ENCODE measurements around the gene COLQ. TPM values are rescaled to one million over a fixed set of nuclear protein-coding genes. Genes with fewer than 3 reads are reported as not detected.
"Not testable (repeated sequence)": the region's sequence is repeated elsewhere in the genome, so short reads cannot be mapped to it uniquely, and the experiment has no call there.

Gene COLQ
- total RNA-seq, 2 donors from 2014 or later: 1.8 to 5.3 TPM

DNA sequence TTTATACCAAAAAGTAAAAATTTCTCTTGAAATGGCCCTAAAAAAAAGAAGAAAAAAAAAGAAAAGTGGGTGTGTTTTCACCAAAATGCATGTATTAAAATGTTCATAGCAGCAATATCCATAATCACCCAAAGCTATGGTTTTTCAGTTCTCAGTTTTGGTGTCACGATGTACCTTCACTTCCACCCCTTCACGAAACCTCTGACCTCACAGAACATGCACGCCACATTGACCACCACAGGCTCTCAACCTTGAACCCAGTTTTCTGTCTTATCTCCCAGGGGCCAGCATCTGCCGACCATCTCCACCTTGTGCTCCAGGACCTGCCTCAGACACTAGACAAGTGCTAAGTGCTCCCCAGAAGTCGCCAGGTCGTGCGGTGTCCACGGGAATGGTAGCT lies 30.4 kb downstream of the COLQ start:
- WGBS, 2 donors: 96 to 98% methylated on average over 8 of the region's 8 CpGs
- intact Hi-C loops (cut with DNase I): no loop called here
- Histone ChIP-seq H3K27me3 (no peaks in the 10 kb centered on the region), H3K4me3 (no peak overlapping the region), H3K4me1 (peaks cover 6% of the 10 kb centered on the region), H3K27ac (no peak overlapping the region), H3K9me3 (no peaks in the 10 kb centered on the region), H3K36me3 (replicated peaks in 1 of 2; ENCODE audit: insufficient read depth in 1 of 2, low read depth in 2 of 2) (no peaks in the 10 kb centered on the region)
- TF ChIP-seq, protein P1, sequence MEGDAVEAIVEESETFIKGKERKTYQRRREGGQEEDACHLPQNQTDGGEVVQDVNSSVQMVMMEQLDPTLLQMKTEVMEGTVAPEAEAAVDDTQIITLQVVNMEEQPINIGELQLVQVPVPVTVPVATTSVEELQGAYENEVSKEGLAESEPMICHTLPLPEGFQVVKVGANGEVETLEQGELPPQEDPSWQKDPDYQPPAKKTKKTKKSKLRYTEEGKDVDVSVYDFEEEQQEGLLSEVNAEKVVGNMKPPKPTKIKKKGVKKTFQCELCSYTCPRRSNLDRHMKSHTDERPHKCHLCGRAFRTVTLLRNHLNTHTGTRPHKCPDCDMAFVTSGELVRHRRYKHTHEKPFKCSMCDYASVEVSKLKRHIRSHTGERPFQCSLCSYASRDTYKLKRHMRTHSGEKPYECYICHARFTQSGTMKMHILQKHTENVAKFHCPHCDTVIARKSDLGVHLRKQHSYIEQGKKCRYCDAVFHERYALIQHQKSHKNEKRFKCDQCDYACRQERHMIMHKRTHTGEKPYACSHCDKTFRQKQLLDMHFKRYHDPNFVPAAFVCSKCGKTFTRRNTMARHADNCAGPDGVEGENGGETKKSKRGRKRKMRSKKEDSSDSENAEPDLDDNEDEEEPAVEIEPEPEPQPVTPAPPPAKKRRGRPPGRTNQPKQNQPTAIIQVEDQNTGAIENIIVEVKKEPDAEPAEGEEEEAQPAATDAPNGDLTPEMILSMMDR (IDR thresholded peaks at IDR 0.05): no peak
- no peak for TF ChIP-seq POLR2A (IDR thresholded peaks at IDR 0.05)
- no peak for DNase-seq
- no peak for ATAC-seq

DNA sequence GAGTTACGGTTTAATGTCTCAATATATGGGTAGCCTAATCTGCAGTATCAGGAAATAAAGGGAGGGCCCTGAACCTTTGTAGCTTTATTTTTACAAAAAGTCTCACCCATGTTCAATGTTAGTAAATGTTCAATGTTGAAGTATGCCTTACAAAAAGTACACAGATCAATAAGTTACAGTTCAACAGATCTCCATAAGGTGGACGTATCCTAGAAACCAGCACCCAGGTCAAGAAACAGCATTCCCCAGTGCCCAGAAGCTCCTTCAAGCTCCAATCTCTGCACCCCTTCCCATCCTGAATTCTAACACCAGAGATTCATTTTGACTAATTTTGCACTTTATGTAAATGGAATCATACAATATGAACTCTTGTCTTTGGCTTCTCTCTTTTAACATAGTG lies 31.3 kb downstream of the COLQ start:
- Histone ChIP-seq H3K36me3 (replicated peaks in 1 of 2; ENCODE audit: insufficient read depth in 1 of 2, low read depth in 2 of 2) (no peaks in the 10 kb centered on the region), H3K4me1 (peaks cover 6% of the 10 kb centered on the region), H3K27me3 (no peaks in the 10 kb centered on the region), H3K4me3 (no peak overlapping the region), H3K27ac (no peak overlapping the region), H3K9me3 (no peaks in the 10 kb centered on the region)
- 44 to 47% methylated on average over 2 of the region's 2 CpGs for WGBS, 2 donors
- DNase-seq (no peak), ATAC-seq (no peak)
- intact Hi-C loops (cut with DNase I): no loop called here
- TF ChIP-seq, protein P1 (IDR thresholded peaks at IDR 0.05): no peak
- no peak for TF ChIP-seq POLR2A (IDR thresholded peaks at IDR 0.05)

DNA sequence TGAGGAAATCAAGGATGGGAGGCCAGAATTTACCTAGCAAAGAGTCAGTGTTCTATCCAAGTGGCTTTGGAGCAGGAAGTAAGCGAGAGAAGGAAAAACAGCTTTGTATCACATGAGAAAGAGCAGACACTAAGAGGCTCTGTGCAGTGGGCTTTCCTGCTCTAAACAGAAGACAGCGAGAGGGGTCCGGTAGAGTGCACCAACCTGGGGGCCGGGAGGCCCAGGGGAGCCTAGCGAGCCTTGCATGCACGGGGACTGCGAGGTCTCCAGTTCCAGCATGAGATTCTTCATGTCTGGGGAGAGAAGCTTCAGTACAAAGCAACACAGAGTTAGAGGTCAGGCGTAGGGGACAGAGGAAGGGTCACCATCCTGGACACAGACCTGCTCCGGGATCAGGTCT lies 33.5 kb downstream of the COLQ start:
- no peak for TF ChIP-seq POLR2A (IDR thresholded peaks at IDR 0.05)
- TF ChIP-seq, protein P1 (IDR thresholded peaks at IDR 0.05): no peak
- ATAC-seq (no peak), DNase-seq (no peak)
- Histone ChIP-seq H3K27ac (no peak overlapping the region), H3K36me3 (replicated peaks in 1 of 2; ENCODE audit: insufficient read depth in 1 of 2, low read depth in 2 of 2) (no peaks in the 10 kb centered on the region), H3K4me3 (no peak overlapping the region), H3K4me1 (peaks cover 6% of the 10 kb centered on the region), H3K9me3 (no peaks in the 10 kb centered on the region), H3K27me3 (no peaks in the 10 kb centered on the region)
- intact Hi-C loops (cut with DNase I): no loop called here
- WGBS, 2 donors: 92 to 96% methylated on average over 9 of the region's 9 CpGs

DNA sequence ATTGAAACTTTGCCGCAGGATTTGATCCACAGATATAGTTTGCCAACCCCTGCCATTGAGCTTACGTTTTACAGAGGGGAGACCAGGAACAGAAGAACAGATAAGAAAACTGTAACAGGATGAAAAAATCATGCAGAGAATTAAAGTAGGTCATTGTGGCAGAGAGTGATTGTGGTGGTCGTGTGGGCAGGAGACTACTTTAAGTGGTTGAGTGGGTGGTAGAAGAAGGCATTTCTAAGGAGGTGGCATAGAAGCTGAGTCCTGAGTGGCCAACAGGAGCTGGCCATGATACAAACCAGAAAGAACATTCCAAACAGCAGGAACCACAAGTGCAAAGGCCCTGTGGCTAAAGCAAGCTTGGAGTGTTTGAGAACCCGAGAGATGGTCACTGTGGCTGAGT lies 34.5 kb downstream of the COLQ start:
- ATAC-seq: no peak
- intact Hi-C loops (cut with DNase I): no loop called here
- Histone ChIP-seq H3K36me3 (replicated peaks in 1 of 2; ENCODE audit: insufficient read depth in 1 of 2, low read depth in 2 of 2) (no peaks in the 10 kb centered on the region), H3K4me1 (peaks cover 6% of the 10 kb centered on the region), H3K27me3 (no peaks in the 10 kb centered on the region), H3K27ac (no peak overlapping the region), H3K9me3 (no peaks in the 10 kb centered on the region), H3K4me3 (no peak overlapping the region)
- TF ChIP-seq, protein P1 (IDR thresholded peaks at IDR 0.05): no peak
- TF ChIP-seq POLR2A (IDR thresholded peaks at IDR 0.05): no peak
- DNase-seq: no peak
- WGBS, 2 donors: 84 to 85% methylated on average over 4 of the region's 4 CpGs

DNA sequence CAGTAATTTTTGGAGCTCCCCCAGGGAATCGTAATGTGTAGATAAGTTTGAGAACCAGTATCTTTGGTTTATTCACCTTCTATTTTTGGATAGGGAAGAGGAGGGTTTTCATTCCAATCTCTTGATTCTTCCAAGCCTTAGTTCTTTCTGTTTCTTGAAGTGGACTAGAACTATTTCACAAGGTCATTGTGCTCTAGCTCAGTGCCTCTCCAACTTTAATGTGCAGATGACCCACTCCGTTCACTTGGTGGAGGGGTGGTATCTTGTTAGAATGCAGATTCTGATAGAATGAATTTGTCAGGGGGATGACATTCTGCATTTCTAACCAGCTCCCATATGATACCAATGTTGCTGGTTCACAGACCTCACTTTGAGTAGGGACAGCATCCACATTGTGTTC lies 35.5 kb downstream of the COLQ start:
- 87 to 94% methylated on average over 2 of the region's 2 CpGs for WGBS, 2 donors
- H3K9me3 ChIP-seq: no peaks in the 10 kb centered on the region
- H3K27me3 ChIP-seq: no peaks in the 10 kb centered on the region
- H3K27ac ChIP-seq: no peak overlapping the region
- no peak for TF ChIP-seq POLR2A (IDR thresholded peaks at IDR 0.05)
- TF ChIP-seq, protein P1 (IDR thresholded peaks at IDR 0.05): no peak
- no peak for DNase-seq
- peaks cover 6% of the 10 kb centered on the region for H3K4me1 ChIP-seq
- no peaks in the 10 kb centered on the region for H3K36me3 ChIP-seq (replicated peaks in 1 of 2; ENCODE audit: insufficient read depth in 1 of 2, low read depth in 2 of 2)
- H3K4me3 ChIP-seq: no peak overlapping the region
- intact Hi-C loops (cut with DNase I): no loop called here
- ATAC-seq: no peak

DNA sequence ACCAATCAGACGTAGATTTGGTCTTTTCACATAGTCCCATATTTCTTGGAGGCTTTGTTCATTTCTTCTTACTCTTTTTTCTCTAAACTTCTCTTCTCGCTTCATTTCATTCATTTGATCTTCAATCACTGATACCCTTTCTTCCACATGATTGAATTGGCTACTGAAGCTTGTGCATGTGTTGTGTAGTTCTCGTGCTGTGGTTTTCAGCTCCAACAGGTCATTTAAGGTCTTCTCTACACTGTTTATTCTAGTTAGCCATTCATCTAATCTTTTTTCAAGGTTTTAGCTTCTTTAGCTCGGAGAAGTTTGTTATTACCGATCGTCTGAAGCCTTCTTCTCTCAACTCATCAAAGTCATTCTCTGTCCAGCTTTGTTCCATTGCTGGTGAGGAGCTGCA lies 37.0 kb downstream of the COLQ start:
- H3K36me3 ChIP-seq (replicated peaks in 1 of 2; ENCODE audit: insufficient read depth in 1 of 2, low read depth in 2 of 2); intact Hi-C loops (cut with DNase I); H3K9me3 ChIP-seq; H3K27me3 ChIP-seq; H3K27ac ChIP-seq; ATAC-seq; DNase-seq; H3K4me3 ChIP-seq; H3K4me1 ChIP-seq: not testable (repeated sequence)
- 63 to 64% methylated on average over 6 of the region's 6 CpGs for WGBS, 2 donors

Data from body of pancreas (tissue), 4 donors.